ENCODE measurements around the gene TNIP1.

TNIP1 gene

DNA sequence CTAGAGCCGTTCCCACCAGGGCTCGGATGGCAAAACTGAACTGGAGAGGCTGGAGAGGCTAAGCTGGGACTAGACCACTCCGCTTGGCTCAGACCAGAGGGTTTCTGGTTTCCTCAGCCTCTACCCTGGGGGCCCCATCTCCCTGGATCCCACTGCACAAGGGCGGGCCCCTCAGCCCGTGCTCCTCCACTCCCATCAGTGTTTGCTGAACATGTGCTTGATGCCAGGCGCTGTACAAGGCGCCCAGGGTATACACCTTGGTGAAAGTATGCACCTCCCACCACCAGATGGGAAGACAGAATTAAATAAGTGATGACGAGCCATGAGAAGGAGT, 42.5 kb downstream of the TNIP1 start:
- DNase-seq, result no peak

DNA sequence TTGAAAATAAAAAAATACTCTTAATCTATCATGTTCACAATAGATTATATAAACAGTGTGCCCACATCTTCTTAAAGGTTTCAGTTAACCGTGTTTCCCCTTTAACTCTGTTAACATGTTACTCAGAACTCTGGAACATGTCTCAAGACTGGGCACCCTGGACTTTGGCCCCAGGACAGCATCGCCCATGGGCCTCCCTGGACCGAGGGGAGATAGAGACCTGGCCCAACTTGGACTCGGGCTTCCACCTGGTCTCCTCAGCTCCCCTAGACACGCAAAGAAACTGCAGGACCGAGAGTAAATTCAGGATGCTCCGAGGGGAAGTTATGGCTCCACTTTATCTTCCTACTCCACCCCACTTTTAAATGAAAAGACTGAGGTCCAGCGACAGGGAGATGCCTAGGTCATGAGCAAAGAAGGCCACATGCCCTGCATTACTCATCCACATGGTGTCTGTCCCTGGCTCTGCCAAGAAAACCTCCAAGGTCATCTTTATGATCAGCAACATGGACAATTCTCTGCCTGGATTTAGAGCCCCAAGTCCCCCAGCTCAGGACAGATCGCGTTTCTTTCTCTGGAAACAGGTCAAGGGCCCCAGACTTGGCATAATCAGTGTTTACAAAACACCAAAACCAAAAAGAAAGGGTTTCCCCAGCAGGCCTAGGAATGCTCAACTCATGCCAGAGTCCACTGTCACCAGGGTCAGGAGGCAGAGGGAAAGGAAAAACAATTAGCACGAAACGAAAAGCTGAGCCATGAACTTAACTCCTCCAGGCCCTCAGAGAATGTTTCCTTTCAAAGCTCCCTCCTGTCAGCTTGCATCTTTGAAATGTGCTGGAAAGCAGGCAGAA, 43.0 kb downstream of the TNIP1 start:
- DNase-seq, result peak; percentile 64

DNA sequence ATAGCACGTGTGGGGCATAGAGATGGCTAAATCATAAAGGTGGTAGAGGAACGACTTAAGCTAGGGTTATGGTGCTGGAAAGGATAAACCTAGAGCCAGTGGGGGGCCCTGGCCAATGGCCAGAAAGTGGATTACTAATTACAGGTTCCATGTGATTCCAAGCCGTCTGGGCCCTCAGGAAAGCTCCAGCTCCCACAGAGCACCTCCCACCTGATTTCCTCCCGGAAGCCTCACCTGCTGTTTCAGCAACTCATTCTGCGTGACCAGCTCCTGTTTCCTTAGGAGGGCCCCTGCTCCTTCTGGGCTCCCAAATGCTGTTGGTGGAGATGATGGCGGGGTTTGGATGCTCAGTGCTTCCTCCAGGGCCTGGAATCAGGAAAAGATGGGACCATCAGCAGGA, 44.3 kb downstream of the TNIP1 start:
- DNase-seq, result no peak

DNA sequence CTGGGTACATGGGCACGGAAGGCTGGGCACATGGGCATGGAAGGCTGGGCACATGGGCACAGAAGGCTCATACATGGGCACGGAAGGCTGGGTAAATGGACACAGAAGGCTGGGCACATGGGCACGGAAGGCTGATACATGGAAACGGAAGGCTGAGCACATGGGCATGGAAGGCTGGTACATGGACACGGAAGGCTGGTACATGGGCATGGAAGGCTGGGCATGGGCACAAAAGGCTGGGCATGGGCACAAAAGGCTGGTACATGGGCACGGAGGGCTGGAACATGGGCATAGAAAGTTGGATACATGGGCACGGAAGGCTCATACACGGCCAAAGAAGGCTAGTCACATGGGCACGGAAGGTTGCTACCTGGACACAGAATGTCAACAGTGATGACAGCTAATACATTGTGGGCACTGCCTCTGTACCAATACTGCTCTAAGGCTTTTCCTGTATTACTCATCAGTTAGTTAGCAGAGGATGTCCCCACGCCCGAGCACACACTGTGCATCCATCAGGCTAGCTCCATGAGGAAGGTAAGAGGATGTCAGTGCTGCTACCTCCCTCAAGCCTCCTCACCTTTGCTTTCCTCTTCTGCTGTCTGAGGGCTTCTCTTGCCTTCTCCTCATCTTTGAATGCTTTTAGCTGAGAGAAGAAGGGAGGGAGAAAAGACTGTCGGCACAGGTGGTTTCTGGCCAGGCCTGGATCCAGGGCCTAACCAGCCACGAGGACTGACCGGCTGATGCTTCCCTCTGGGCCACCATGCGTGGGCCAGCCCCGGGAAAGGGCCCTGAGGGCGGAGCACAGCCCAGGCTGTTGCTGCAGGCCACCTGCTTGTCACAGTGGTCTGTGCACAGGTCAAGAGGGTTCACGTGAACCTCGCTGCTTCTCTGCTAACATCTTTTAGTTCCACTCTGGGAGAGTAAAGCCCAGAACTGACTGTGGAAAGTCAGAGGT, 46.1 kb downstream of the TNIP1 start:
- DNase-seq, result no peak

GRCh38 chr5:151033217-151033934, 47.5 kb downstream of the TNIP1 start:
- no peak for DNase-seq

DNA sequence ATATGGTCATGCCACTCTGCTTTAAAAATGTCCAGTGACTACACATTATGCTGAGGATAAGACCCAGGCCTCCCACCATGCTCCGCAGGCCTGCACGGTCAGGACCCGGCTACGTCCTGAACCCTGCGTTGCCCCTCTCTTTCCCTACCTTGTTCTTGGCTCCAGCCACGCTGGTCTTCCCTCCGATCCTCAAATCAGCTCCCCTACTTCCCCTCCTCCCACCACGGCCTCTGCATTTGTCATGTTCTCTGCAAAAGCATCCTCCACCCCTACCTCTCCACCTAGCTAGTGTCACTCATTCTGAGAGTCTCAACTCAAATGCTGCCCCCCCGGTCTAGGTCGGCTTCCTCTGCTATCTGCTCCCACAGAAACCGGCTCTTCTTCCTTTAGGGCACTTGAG, 49.3 kb downstream of the TNIP1 start:
- no peak for DNase-seq

GRCh38 chr5:151030379-151030778, 50.5 kb downstream of the TNIP1 start:
- no peak for DNase-seq

- no peak for DNase-seq
These were observed 50.8 kb downstream of the TNIP1 start for GRCh38 chr5:151030056-151030336.

DNA sequence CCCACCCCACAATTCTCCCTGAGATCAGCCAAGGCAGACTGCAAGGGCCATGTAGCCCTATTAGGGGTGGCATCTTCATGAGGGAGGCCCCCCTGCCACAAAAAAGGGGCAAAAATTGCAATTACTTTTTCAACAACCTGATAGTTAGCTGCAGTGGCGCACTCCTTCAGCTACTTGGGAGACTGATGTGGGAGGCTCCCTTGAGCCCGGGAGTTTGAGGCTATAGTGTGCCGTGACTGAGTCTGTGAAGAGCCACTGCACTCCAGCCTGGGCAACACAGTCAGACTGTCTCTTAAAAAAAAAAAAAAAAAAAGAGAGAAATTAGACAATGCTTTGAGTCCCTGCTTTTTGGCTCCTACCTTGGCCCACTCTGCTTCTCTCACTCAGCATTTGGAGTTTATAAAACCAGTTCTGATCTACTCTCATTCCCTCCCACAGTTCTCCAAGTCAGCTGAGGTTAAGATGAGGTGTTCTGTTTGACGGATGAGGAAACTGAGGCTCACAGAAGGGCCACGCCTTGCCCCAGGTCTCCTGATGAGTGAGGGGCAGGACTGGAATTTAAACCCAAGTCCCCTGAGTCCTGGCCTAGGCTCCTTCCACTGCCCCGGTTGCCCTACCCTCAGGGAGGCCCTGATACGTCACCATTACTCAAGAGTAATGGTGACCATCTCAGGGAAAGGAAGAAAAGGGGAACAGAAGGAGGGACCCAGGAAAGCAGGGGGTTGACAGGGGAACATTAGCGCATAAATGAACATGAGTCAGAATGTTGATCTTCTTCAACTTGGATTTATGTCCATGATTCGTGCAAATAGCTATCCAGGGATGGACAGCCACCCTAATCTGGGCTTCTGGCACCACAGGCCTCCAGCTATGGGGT, 51.4 kb downstream of the TNIP1 start:
- DNase-seq, result no peak

DNA sequence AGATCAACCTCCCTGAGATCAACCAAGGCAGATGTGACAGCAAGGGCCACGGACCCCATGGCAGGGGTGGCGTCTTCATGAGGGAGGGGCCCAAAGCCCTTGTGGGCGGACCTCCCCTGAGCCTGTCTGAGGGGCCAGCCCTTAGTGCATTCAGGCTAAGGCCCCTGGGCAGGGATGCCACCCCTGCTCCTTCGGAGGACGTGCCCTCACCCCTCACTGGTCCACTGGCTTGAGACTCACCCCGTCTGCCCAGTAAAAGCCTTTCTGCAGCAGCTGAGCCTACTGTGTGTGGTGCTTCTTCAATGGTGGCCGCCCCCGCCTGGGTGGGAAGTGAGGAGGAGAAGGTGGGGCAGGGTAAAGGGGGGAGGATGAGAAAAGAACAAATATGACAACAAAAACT, 52.1 kb downstream of the TNIP1 start:
- DNase-seq, result no peak

DNA sequence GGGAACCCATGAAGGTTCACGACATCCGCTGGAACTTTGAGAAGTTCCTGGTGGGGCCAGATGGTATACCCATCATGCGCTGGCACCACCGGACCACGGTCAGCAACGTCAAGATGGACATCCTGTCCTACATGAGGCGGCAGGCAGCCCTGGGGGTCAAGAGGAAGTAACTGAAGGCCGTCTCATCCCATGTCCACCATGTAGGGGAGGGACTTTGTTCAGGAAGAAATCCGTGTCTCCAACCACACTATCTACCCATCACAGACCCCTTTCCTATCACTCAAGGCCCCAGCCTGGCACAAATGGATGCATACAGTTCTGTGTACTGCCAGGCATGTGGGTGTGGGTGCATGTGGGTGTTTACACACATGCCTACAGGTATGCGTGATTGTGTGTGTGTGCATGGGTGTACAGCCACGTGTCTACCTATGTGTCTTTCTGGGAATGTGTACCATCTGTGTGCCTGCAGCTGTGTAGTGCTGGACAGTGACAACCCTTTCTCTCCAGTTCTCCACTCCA, 52.8 kb downstream of the TNIP1 start:
- no peak for DNase-seq

DNA sequence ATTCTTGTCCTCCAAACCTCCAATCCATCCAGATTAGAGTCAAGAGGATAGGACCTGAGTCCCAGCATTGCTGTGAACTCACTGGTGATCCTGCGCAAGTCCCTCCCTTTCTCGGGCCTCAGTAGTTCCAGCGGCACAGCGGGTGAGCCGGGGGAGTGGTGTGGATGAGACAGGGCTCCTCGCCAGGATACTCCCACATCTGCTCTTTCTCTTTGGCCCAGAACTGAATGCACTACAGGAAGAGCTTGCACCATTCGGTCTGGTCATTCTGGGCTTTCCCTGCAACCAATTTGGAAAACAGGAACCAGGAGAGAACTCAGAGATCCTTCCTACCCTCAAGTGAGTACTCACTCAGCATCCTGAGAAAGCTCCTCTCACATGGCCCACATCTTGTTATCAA, 54.2 kb downstream of the TNIP1 start:
- no peak for DNase-seq

DNA sequence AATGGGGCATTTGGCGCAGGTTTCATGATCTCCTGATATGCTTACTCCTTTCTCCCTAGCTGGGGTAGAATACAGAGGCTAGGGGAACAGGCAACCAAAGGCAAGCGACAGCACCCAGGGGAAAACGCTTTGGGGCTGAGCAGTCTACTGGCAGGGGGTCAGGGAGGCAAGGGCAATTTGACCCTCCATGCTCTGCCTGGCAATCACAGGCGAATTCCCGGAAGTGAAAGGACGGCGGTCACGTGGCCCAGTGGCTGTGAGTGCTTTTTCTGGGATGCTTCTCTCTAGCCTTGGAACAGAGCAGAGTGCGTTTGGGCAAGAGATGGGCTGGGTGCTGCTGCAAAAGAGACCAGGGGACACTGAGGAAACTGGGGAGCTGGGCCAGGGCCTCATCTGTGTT, 54.7 kb downstream of the TNIP1 start:
- DNase-seq, result no peak

GRCh38 chr5:151025250-151025606, 55.6 kb downstream of the TNIP1 start:
- no peak for DNase-seq

DNA sequence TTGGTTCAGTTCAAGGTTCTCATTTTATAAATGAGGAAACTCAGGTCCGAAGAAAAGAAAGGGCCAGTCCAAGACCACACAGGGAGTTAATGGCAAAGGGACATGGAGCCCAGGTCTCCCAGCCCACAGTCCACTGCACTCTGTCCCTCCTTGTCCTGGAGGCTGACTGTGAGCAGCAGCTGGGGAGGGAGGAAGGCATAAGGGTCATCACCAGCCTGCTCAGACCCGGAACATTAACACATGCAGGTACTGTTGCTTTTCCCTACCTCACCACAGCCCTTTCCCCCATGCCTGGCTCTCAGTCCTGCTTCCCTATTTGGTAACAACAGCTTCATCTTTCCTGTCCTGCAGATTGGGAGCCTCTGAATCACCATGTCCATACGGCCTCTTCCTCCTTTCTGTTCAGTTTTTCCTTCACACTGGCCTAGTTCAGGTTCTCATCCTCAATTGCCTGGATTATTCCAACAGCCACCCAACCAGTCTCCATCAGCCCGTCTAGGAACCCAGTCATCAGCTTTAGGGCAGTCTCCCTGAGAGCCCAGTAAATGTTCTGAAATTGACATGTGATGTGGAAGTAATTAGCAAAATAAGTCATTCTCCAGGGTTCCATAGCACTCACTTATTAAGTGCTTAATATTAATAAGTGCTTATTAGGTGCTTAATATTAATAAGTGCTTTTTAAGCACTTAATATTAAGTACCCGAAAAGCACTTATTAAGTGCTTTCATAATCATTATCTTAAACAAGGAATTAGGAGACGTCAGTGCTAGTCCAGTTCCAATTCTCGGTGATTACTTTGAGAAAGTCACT, 56.2 kb downstream of the TNIP1 start:
- no peak for DNase-seq

- no peak for DNase-seq
These were observed 57.2 kb downstream of the TNIP1 start for GRCh38 chr5:151023651-151024050.

DNA sequence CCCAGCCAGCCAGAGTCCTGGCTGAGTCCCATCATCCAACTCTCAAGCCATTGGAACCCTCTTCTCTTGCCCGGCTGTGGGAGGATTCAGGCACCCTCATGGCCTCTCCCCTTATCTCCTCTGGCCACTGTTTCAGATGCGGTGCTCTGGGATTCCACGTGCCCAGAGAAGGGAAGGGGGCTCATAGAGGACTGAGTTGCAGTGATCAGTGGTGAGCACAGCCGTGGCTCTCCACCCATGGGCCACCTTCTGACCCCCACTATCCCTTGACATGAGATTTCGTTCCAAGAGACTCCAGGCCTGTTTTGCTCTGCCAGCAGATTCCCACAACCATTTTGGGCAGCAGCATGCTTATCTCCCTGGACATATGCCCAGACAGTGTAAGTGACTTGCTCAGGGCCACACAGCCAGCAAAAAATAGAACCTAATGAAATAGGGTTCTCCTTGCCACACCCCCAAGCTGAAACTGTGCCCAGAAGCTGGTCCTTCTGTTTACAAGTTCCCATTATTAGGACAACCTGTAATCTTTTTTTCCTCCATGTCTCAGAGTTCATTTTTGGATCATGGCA, 57.7 kb downstream of the TNIP1 start:
- no peak for DNase-seq

GRCh38 chr5:151022511-151023018, 58.3 kb downstream of the TNIP1 start:
- no peak for DNase-seq

GRCh38 chr5:151021746-151022145, 59.1 kb downstream of the TNIP1 start:
- no peak for DNase-seq

DNA sequence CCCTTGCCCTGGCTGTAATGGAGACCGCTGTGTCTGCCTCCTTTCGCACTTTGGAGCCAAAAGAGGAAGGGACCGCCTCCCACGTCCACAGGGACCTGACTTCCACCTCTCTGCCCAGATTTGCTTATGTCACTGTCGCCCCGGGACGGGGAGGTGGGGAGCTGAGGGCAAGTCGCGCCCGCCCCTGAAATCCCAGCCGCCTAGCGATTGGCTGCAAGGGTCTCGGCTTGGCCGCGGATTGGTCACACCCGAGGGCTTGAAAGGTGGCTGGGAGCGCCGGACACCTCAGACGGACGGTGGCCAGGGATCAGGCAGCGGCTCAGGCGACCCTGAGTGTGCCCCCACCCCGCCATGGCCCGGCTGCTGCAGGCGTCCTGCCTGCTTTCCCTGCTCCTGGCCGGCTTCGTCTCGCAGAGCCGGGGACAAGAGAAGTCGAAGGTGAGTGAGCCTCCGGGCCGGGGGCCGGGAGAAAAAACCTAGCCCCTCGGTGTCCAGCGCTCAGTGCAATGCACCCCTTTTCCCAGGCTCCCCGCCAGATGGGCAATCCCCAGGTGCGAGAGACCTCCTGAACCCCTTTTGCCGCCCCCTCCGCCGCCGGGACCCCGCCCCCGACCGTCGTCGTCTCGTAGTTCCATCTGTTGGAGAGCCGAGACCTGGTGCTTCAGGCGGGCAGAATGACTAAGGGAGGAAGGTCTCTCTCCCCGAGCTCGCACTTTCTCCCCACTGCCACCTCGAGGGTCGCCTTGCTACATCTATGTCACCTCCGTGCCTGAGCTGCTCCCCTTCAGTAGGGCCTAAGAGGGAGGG, 60.3 kb downstream of the TNIP1 start, which contains the start of gene GPX3:
TSS of gene GPX3 (plus strand) at position 288 of the 807 bp plus-strand sequence. CDS start at position 352, 64 bp downstream.
- DNase-seq, result peak; percentile 82
